GM18526 (cell line): ENCODE results near the gene TGFB1I1.
A peak's percentile ranks its signal among the peaks of the same experiment; 100 is the strongest.

Experiments
- POLR2A ChIP-seq: IDR thresholded peaks from 3 replicates; pipeline ENCODE4 v1.6.1; 2011; ENCODE audit not compliant: insufficient read length; ENCODE audit errors: extremely low read depth

The TGFB1I1 gene

GRCh38 chr16:31474773-31475738 lies 3.1 kb downstream of the TGFB1I1 start:
- no peak for TF ChIP-seq POLR2A

DNA sequence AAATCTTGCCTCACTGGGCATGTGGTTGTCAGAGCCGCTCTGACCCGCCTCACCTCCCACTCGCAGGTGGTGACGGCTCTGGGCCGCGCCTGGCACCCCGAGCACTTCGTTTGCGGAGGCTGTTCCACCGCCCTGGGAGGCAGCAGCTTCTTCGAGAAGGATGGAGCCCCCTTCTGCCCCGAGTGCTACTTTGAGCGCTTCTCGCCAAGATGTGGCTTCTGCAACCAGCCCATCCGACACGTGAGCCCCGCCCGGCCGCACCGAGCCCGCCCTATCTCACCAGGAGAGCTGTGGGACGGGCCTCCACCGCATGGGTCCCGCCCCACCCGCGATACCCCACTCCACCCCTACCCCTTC lies 4.0 kb downstream of the TGFB1I1 start:
- no peak for TF ChIP-seq POLR2A

DNA sequence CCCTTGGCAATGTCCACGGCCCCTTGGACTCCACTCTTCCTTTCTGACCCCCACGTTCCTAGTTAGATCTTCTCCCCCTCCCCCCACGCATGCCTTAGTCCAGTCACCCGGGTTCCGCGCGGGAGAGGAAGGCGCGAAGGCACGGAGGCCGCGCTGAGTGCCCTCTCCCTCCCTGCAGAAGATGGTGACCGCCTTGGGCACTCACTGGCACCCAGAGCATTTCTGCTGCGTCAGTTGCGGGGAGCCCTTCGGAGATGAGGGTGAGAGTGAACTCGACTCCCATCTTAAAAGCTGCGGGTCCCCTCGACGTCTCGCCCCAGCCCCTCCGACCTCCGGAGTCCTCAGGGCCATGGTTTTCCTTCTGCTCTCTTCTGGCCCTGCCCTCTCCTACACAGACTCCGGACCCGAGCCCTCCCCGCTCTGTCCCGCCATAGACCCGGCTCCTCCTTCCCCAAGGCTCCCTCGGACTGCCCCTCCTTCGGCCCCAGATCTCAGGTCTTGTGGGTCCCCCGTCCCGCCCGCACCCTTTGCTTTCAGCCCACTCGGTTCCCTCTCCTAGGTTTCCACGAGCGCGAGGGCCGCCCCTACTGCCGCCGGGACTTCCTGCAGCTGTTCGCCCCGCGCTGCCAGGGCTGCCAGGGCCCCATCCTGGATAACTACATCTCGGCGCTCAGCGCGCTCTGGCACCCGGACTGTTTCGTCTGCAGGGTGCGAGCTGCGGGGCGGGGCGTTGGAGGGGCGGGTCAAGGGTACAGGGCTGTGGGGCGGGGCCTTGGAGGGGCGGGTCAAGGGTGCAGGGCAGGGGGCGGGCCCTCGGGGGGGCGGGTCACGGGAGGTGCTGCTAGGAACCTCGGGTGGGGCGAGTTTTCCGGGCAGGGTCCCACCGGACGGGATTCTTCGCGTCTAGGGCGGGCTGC lies 4.6 kb downstream of the TGFB1I1 start:
- peak; percentile 55 for TF ChIP-seq POLR2A

- TF ChIP-seq POLR2A: no peak
Measured at GRCh38 chr16:31477220-31478216, 5.6 kb downstream of the TGFB1I1 start.

GRCh38 chr16:31478956-31479355 lies 7.0 kb downstream of the TGFB1I1 start:
- TF ChIP-seq POLR2A: no peak

GRCh38 chr16:31479751-31480150 lies 7.8 kb downstream of the TGFB1I1 start:
- no peak for TF ChIP-seq POLR2A

- TF ChIP-seq POLR2A: no peak
Measured at GRCh38 chr16:31480851-31481536, 9.0 kb downstream of the TGFB1I1 start.

DNA sequence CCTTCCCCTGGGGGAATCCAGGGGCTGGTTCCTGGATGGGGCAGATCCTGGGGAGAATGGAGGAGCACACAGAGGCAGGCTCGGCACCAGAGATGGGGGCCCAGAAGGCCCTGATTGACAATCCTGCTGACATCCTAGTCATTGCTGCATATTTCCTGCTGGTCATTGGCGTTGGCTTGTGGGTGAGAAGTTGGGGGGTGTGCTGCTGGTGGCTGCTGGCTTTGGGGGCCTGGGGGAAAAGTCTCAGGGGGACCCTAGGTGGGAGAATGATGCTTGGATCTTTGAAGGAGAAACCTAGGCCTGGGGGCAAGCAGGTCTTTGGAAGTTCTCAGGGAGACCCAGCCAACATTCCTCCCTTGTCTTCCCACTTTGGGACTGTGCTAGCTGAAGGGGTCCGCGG lies 11.1 kb downstream of the TGFB1I1 start, which contains the start of gene SLC5A2:
SLC5A2 (plus strand) TSS at position 43 of the 400 bp plus-strand sequence; CDS start at position 57, 14 bp downstream.
- TF ChIP-seq POLR2A: no peak

GRCh38 chr16:31484491-31485171 lies 12.7 kb downstream of the TGFB1I1 start:
- TF ChIP-seq POLR2A: no peak

GRCh38 chr16:31485571-31485970 lies 13.6 kb downstream of the TGFB1I1 start:
- no peak for TF ChIP-seq POLR2A

DNA sequence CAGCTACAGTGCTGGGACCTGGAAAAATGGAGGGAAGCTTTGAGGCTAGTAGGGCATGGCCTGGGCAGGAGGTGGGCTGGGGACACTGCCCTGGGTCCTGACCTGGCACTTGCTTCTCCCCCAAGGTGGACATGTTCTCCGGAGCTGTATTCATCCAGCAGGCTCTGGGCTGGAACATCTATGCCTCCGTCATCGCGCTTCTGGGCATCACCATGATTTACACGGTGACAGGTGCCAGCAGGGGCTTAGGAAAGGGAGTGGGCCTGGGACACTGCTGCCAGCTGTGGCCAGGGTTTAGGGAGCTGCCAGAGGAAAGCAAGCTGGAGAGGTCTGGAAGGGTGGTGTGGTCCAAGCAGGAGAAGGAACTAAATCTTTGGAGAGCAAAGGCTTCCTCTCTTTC lies 14.1 kb downstream of the TGFB1I1 start:
- no peak for TF ChIP-seq POLR2A

DNA sequence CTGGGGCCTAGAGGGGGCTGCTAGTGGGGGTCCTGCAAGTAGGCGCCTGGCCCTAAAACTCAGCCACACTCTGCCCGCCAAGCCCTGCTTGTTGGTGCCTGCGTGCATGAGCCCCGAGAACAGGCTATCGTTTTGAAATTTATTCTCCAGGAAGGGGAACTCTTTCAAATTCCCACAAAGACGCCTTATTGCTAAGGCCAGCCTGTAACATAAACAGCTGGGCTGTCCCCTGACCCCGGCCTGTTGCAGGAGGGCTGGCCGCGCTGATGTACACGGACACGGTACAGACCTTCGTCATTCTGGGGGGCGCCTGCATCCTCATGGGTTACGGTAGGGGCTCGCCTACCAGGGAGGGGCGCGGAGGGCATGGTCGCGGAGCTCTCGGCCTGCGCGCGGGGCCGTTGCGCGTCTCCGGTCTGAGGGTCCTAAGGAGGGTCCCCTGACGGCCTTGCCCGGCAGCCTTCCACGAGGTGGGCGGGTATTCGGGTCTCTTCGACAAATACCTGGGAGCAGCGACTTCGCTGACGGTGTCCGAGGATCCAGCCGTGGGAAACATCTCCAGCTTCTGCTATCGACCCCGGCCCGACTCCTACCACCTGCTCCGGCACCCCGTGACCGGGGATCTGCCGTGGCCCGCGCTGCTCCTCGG lies 15.2 kb downstream of the TGFB1I1 start:
- TF ChIP-seq POLR2A: no peak
